Measurements from ENCODE around the gene CTNNA3.

GRCh38 chr10:66999762-67000545 lies 696.0 kb downstream of the CTNNA3 start:
- TF ChIP-seq, protein P1, sequence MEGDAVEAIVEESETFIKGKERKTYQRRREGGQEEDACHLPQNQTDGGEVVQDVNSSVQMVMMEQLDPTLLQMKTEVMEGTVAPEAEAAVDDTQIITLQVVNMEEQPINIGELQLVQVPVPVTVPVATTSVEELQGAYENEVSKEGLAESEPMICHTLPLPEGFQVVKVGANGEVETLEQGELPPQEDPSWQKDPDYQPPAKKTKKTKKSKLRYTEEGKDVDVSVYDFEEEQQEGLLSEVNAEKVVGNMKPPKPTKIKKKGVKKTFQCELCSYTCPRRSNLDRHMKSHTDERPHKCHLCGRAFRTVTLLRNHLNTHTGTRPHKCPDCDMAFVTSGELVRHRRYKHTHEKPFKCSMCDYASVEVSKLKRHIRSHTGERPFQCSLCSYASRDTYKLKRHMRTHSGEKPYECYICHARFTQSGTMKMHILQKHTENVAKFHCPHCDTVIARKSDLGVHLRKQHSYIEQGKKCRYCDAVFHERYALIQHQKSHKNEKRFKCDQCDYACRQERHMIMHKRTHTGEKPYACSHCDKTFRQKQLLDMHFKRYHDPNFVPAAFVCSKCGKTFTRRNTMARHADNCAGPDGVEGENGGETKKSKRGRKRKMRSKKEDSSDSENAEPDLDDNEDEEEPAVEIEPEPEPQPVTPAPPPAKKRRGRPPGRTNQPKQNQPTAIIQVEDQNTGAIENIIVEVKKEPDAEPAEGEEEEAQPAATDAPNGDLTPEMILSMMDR (conservative IDR thresholded peaks at IDR 0.05 in 1 of 2, IDR thresholded peaks at IDR 0.05 in 1 of 2; ENCODE audit: low read depth in 1 of 2, low read length in 2 of 2), result no peak
- no peak for TF ChIP-seq EZH2 (IDR thresholded peaks at IDR 0.05; ENCODE audit: low read length, missing control alignments)
